22Rv1 (cell line): ENCODE data around the gene RNF130.
"Not testable (repeated sequence)": the region's sequence is repeated elsewhere in the genome, so short reads cannot be mapped to it uniquely, and the experiment has no call there.

Source experiments
- H3K27ac ChIP-seq: fragments of 450-650 bp; 2 replicates; pipeline ENCODE4 v1.5.1; 2017
- CTCF ChIP-seq: fragments of 450-650 bp; IDR thresholded peaks from 2 replicates; pipeline ENCODE4 v1.5.1; 2017; ENCODE audit warnings: mild to moderate bottlenecking
- ZFX ChIP-seq: fragments of 450-650 bp; IDR thresholded peaks from 2 replicates; pipeline ENCODE4 v1.6.1; 2017; ENCODE audit warnings: antibody characterized with exemption, borderline replicate concordance

Gene RNF130

GRCh38 chr5:180018347-180019060 lies 53.1 kb downstream of the RNF130 start:
- no peak for TF ChIP-seq ZFX
- TF ChIP-seq CTCF, result no peak
- H3K27ac ChIP-seq, result no peak overlapping the region

GRCh38 chr5:180015523-180015922 lies 56.0 kb downstream of the RNF130 start:
- not testable (repeated sequence) for H3K27ac ChIP-seq

DNA sequence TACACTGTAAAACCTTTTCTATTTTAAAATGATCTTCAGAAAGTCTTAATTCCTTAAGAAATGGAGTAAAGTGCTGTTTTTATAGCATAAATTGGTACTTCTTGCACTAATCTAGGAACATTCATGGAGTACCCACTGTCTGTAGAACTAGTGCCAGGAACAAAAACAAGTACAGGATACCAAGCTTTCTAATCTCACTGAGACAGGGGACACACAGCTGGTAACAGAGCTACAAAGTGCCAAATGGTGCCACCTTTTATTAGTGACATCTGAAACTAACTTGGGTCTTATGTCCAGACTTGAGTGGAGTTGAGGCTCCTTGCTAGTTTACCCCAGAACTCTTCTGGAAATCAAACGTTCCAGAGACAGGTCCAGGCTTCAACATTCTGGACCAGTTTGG lies 57.9 kb downstream of the RNF130 start:
- TF ChIP-seq ZFX (no peak), CTCF (no peak)
- H3K27ac ChIP-seq, result no peak overlapping the region

DNA sequence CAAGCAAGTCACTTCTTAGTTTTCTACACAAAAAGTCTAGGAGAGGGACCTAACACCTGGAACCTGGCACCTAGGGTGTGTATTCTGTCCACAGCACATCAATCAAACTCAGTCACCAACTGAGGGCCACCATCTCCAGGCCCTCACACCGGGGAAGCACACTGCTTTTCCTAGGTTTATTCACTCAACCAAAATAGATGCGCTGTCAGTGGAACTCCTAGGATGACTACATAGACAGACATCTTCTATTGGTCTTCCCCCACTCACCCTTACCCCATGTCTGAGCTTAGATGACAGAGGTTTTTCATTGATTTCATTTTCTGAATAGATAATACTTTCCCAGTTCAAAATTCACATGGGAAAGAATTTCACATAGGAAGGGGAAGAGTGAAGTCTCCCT lies 59.2 kb downstream of the RNF130 start:
- TF ChIP-seq CTCF (no peak), ZFX (no peak)
- H3K27ac ChIP-seq, result no peak overlapping the region

GRCh38 chr5:180010636-180011035 lies 60.9 kb downstream of the RNF130 start:
- TF ChIP-seq ZFX (no peak), CTCF (no peak)
- no peak overlapping the region for H3K27ac ChIP-seq

- TF ChIP-seq CTCF, result no peak
- no peak for TF ChIP-seq ZFX
- H3K27ac ChIP-seq, result no peak overlapping the region
Measured at GRCh38 chr5:180009581-180009980, 62.0 kb downstream of the RNF130 start.

DNA sequence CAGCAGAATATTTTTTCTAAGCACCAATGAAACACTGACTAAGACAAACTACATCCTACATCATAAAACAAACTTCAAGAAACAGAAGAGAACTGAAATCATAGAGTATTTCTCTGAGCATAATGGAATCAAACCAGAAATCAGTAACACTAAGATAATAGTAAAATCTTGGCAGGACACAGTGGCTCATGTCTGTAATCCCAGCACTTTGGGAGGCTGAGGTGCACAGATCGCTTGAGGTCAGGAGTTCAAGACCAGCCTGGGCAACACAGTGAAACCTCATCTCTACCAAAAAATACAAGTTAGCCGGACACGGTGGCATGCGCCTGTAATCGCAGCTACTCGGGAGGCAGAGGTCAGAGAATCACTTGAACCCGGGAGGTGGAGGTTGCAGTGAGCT lies 63.1 kb downstream of the RNF130 start:
- TF ChIP-seq ZFX (no peak), CTCF (no peak)
- H3K27ac ChIP-seq, result no peak overlapping the region

GRCh38 chr5:180007582-180007981 lies 64.0 kb downstream of the RNF130 start:
- TF ChIP-seq ZFX (no peak), CTCF (no peak)
- H3K27ac ChIP-seq, result no peak overlapping the region
